A673 (cell line): Measurements from ENCODE around the gene MTREX. TPM values are rescaled to one million over a fixed set of nuclear protein-coding genes. Genes with fewer than 3 reads are reported as not detected.

Source experiments
- BruUV-seq: library from RNA; stranded (reverse); fragments of 400-500 nt; replicated peaks from 2 replicates; lab custom pipeline; 2021; lab: Mats Ljungman, UMichigan
- CTCF ChIA-PET: fragments of 300-600 bp; sonication (Branson Sonifier 250); formaldehyde crosslinking; loops from one replicate; lab custom pipeline; 2022; ENCODE audit warnings: antibody characterized with exemption; lab: Charles Lee
- POLR2A ChIA-PET: fragments of 300-600 bp; sonication (Branson Sonifier 250); formaldehyde crosslinking; loops from one replicate; lab custom pipeline; 2022; ENCODE audit warnings: antibody characterized with exemption; ENCODE audit not compliant: low non-redundant PET; lab: Charles Lee
- DNase-seq: peaks from one replicate; pipeline ENCODE4 v3.0.0-alpha.2; 2015; ENCODE audit warnings: low spot score
- H3K27ac ChIP-seq: fragments of 200-600 bp; sonication (generic); 2 replicates; pipeline ENCODE4 v1.5.1; 2016; ENCODE audit warnings: mixed run types, low read depth, mild to moderate bottlenecking, mixed read lengths, antibody characterized with exemption, low read length; ENCODE audit not compliant: poor library complexity, severe bottlenecking
- H3K27me3 ChIP-seq: fragments of 200-600 bp; sonication (generic); replicated peaks from 2 replicates; pipeline ENCODE4 v1.6.1; 2017; ENCODE audit warnings: mixed run types, low read depth, mild to moderate bottlenecking, mixed read lengths, antibody characterized with exemption, low read length; ENCODE audit not compliant: insufficient read depth, poor library complexity
- H3K36me3 ChIP-seq: fragments of 200-600 bp; sonication (generic); 2 replicates; pipeline ENCODE4 v1.6.1; 2016; ENCODE audit warnings: mixed run types, mild to moderate bottlenecking, mixed read lengths, antibody characterized with exemption, low read length; ENCODE audit not compliant: insufficient read depth, poor library complexity, severe bottlenecking
- H3K4me1 ChIP-seq: fragments of 200-600 bp; sonication (generic); 2 replicates; pipeline ENCODE4 v1.6.1; 2017; ENCODE audit warnings: mixed run types, mild to moderate bottlenecking, mixed read lengths, antibody characterized with exemption, low read length; ENCODE audit not compliant: insufficient read depth, poor library complexity, severe bottlenecking
- H3K4me3 ChIP-seq: fragments of 200-600 bp; sonication (generic); 2 replicates; pipeline ENCODE4 v1.5.1; 2016; ENCODE audit warnings: low read depth, mixed run types, mild to moderate bottlenecking, mixed read lengths, low read length; ENCODE audit not compliant: poor library complexity, severe bottlenecking
- H3K9me3 ChIP-seq: fragments of 200-600 bp; sonication (generic); 2 replicates; pipeline ENCODE4 v1.6.1; 2016; ENCODE audit warnings: mixed run types, low read depth, mild to moderate bottlenecking, mixed read lengths, antibody characterized with exemption, low read length; ENCODE audit not compliant: poor library complexity, severe bottlenecking
- CTCF ChIP-seq: fragments of 300-800, 200-600 bp; sonication (generic); conservative IDR thresholded peaks from 2 replicates; pipeline ENCODE4 v1.5.1; 2017; ENCODE audit warnings: low read depth, mild to moderate bottlenecking, antibody characterized with exemption, low read length, moderate library complexity, mixed read lengths
- EZH2 ChIP-seq: fragments of 200-600 bp; sonication (generic); IDR thresholded peaks from 2 replicates; pipeline ENCODE4 v1.6.1; 2017; ENCODE audit warnings: borderline replicate concordance, low read depth, mild to moderate bottlenecking, mixed read lengths, antibody characterized with exemption, low read length; ENCODE audit not compliant: poor library complexity, severe bottlenecking
- intact Hi-C: fragments of 100-400 bp; cut with micrococcal nuclease; formaldehyde crosslinking; loops from one replicate; pipeline ENCODE4 v1.10.0; 2022; ENCODE audit not compliant: unreplicated experiment
- total RNA-seq: library from RNA; stranded (reverse); gene quantifications from 2 replicates; pipeline ENCODE4 v1.2.3, GENCODE V29; 2021

MTREX gene
- total RNA-seq, 1 experiment from 2014 or later, result 135 TPM

DNA sequence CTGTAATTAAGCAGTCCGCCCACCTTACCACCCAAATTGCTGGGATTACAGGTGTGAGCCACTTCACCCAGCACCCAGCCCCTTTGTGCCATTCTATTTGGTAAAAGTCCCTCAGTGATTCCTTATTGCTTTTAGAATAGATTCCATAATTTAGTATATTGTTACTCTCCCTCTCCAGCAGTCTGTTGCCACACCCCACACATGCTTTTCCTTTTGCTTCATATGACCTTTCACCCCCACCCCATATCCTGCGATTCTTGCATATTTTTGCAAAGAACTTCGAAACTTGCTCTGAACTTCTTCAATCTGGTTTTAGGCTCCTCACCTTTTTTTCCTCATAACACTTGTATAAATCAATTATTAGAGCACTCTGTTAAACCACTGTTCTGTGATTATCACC lies 100.2 kb downstream of the MTREX start:
- POLR2A ChIA-PET, result no interaction called here
- Histone ChIP-seq H3K27me3 (no peaks in the 10 kb centered on the region), H3K4me1 (no peaks in the 10 kb centered on the region), H3K9me3 (no peaks in the 10 kb centered on the region), H3K4me3 (no peak overlapping the region), H3K27ac (no peak overlapping the region), H3K36me3 (peaks cover 36% of the 10 kb centered on the region)
- intact Hi-C loops, result loop anchor here (2.0 kb wide), 1 partner anchor 285 kb away; no protein-coding TSS in a partner anchor
- DNase-seq, result no peak
- no TSS peak for BruUV-seq
- CTCF ChIA-PET, result no interaction called here
- TF ChIP-seq EZH2, result no peak

GRCh38 chr5:55409775-55410174 lies 102.0 kb downstream of the MTREX start:
- TF ChIP-seq CTCF (no peak), EZH2 (no peak)
- Histone ChIP-seq H3K4me3 (no peak overlapping the region), H3K4me1 (no peaks in the 10 kb centered on the region), H3K36me3 (peaks cover 35% of the 10 kb centered on the region), H3K9me3 (no peaks in the 10 kb centered on the region), H3K27me3 (no peaks in the 10 kb centered on the region), H3K27ac (no peak overlapping the region)
- intact Hi-C loops, result no loop called here
- DNase-seq, result no peak
- ChIA-PET CTCF (no interaction called here), POLR2A (no interaction called here)
- BruUV-seq, result no TSS peak

GRCh38 chr5:55410845-55411244 lies 103.1 kb downstream of the MTREX start:
- Histone ChIP-seq H3K27ac (no peak overlapping the region), H3K4me3 (no peak overlapping the region), H3K9me3 (no peaks in the 10 kb centered on the region), H3K4me1 (peaks cover 6% of the 10 kb centered on the region), H3K36me3 (peaks cover 33% of the 10 kb centered on the region), H3K27me3 (no peaks in the 10 kb centered on the region)
- ChIA-PET CTCF (no interaction called here), POLR2A (no interaction called here)
- TF ChIP-seq CTCF, result no peak
- TF ChIP-seq EZH2, result no peak
- no peak for DNase-seq
- intact Hi-C loops, result no loop called here
- no TSS peak for BruUV-seq

DNA sequence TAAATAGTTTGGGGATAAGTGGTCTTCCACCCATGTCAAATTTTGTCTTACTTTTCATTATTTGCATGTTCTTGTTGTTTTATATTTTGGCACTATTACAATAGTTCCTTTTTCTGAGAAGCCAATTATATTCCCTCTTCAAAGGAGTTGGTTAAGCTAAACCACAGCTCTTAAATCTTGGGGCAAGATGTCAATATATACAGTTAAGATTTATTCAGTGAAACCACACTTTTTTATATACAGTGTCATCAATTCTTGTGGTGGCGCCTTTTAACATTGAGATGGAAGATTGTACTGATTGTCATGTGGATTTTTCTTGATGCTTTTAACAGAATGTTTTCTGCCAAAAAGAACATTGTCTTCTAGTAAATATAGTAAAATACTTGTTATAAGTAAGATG lies 104.1 kb downstream of the MTREX start:
- ChIA-PET POLR2A (no interaction called here), CTCF (no interaction called here)
- H3K4me3 ChIP-seq, result no peak overlapping the region
- BruUV-seq, result no TSS peak
- no peaks in the 10 kb centered on the region for H3K27me3 ChIP-seq
- intact Hi-C loops, result no loop called here
- H3K27ac ChIP-seq, result no peak overlapping the region
- H3K36me3 ChIP-seq, result peaks cover 28% of the 10 kb centered on the region
- no peak for DNase-seq
- TF ChIP-seq EZH2, result no peak
- TF ChIP-seq CTCF, result no peak
- peaks cover 13% of the 10 kb centered on the region for H3K4me1 ChIP-seq
- H3K9me3 ChIP-seq, result no peaks in the 10 kb centered on the region
